GM21528 (cell line): ENCODE measurements around the gene CORO7.
A peak's percentile ranks its signal among the peaks of the same experiment; 100 is the strongest.

Experiments used
- ATAC-seq: cut with Tn5 transposase; IDR thresholded peaks from one replicate; pipeline ENCODE4 v1.9.1; 2021; ENCODE audit warnings: mild to moderate bottlenecking, moderate library complexity; ENCODE audit not compliant: unreplicated experiment, low FRiP score

CORO7 gene

GRCh38 chr16:4426722-4427372, 10.5 kb upstream of the CORO7 start:
- no peak for ATAC-seq

GRCh38 chr16:4426021-4426684, 9.8 kb upstream of the CORO7 start:
- ATAC-seq: peak; percentile 36

GRCh38 chr16:4425378-4426020, 9.1 kb upstream of the CORO7 start, which contains the start of gene DNAJA3:
Gene DNAJA3 (plus strand): TSS chr16:4425868. CDS start chr16:4425882, 14 bp downstream.
- peak; percentile 85 for ATAC-seq

- ATAC-seq: no peak
Observed at GRCh38 chr16:4420505-4421105, 4.2 kb upstream of the CORO7 start.

- no peak for ATAC-seq
Observed at GRCh38 chr16:4419402-4419959, 3.1 kb upstream of the CORO7 start.

- no peak for ATAC-seq
Observed at GRCh38 chr16:4415538-4416199, 727 bp downstream of the CORO7 start.

- peak; percentile 52 for ATAC-seq
Observed at GRCh38 chr16:4414187-4414917, 2.0 kb downstream of the CORO7 start.

GRCh38 chr16:4412854-4413253, 3.5 kb downstream of the CORO7 start:
- ATAC-seq: no peak

- no peak for ATAC-seq
Observed at GRCh38 chr16:4412159-4412558, 4.2 kb downstream of the CORO7 start.

- ATAC-seq: no peak
Observed at GRCh38 chr16:4411684-4412083, 4.7 kb downstream of the CORO7 start.

GRCh38 chr16:4410335-4411075, 5.9 kb downstream of the CORO7 start:
- no peak for ATAC-seq

GRCh38 chr16:4409081-4409932, 7.1 kb downstream of the CORO7 start:
- ATAC-seq: no peak

- no peak for ATAC-seq
Observed at GRCh38 chr16:4408323-4408690, 8.1 kb downstream of the CORO7 start.

- ATAC-seq: no peak
Observed at GRCh38 chr16:4407543-4408322, 8.7 kb downstream of the CORO7 start.

- ATAC-seq: no peak
Observed at GRCh38 chr16:4404967-4405696, 11.3 kb downstream of the CORO7 start.

GRCh38 chr16:4404247-4404966, 12.0 kb downstream of the CORO7 start:
- no peak for ATAC-seq
